ENCODE results near the gene TBC1D12.

- TF ChIP-seq CTCF (conservative IDR thresholded peaks at IDR 0.05) (no peak), EZH2 (IDR thresholded peaks at IDR 0.05; ENCODE audit: low read depth) (no peak)
Measured at GRCh38 chr10:94583124-94583523, 180.8 kb downstream of the TBC1D12 start.

Measured in PC-9 (cell line).